Retinal pigment epithelial cell (primary cell): Measurements from ENCODE around the gene TNFSF4.

Experiments used
- DNase-seq: peaks from one replicate; pipeline ENCODE4 v3.0.0-alpha.2; 2010; ENCODE audit warnings: low read depth
- H3K4me3 ChIP-seq: 2 replicates; pipeline ENCODE4 v1.5.1; 2011; ENCODE audit warnings: mild to moderate bottlenecking, low read length, control low read depth, moderate library complexity
- TF ChIP-seq, protein P1 (sequence below): conservative IDR thresholded peaks from 2 replicates; pipeline ENCODE4 v1.5.1; 2011; ENCODE audit warnings: low read depth, low read length, control low read depth, inconsistent platforms

TNFSF4 gene, protein sequence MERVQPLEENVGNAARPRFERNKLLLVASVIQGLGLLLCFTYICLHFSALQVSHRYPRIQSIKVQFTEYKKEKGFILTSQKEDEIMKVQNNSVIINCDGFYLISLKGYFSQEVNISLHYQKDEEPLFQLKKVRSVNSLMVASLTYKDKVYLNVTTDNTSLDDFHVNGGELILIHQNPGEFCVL

DNA sequence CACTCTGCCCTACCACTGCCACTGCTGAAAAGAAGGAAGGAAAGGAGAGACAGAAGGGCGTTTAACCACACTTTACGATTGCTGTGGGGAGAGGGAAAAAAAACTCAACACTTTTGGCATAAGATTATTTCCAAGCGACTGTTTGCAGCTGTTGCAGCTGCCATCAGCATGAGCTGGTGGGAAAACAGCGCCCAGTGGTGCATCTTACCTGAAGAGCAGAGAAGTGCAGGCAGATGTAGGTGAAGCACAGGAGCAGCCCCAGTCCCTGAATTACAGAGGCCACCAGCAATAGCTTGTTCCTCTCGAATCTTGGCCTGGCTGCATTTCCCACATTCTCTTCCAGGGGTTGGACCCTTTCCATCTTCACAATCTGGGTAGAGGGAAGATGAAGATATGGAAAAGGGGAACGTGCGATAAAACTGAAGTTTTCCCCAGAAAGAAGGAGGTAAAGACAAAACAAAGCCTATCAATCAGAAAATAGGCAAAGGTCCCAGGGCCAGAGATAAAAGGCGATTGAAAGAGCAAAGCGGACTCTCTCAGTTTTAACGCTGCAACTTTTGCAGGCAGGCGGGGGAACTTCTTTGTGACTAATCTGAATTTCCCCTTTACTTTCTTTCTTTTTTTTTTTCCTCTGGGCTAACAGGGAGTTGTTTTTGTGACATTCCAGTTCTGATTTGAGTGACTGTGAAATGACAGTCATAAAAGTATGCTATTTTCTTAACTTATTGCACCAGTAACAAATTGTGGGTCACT lies at the start of gene TNFSF4:
TNFSF4 (minus strand) TSS at position 516 of the 753 bp plus-strand sequence; CDS start at position 361, 155 bp downstream.
- no peak within 1 kb of the TSS for H3K4me3 ChIP-seq
- no peak for DNase-seq
- TF ChIP-seq, protein P1, sequence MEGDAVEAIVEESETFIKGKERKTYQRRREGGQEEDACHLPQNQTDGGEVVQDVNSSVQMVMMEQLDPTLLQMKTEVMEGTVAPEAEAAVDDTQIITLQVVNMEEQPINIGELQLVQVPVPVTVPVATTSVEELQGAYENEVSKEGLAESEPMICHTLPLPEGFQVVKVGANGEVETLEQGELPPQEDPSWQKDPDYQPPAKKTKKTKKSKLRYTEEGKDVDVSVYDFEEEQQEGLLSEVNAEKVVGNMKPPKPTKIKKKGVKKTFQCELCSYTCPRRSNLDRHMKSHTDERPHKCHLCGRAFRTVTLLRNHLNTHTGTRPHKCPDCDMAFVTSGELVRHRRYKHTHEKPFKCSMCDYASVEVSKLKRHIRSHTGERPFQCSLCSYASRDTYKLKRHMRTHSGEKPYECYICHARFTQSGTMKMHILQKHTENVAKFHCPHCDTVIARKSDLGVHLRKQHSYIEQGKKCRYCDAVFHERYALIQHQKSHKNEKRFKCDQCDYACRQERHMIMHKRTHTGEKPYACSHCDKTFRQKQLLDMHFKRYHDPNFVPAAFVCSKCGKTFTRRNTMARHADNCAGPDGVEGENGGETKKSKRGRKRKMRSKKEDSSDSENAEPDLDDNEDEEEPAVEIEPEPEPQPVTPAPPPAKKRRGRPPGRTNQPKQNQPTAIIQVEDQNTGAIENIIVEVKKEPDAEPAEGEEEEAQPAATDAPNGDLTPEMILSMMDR = no peak

DNA sequence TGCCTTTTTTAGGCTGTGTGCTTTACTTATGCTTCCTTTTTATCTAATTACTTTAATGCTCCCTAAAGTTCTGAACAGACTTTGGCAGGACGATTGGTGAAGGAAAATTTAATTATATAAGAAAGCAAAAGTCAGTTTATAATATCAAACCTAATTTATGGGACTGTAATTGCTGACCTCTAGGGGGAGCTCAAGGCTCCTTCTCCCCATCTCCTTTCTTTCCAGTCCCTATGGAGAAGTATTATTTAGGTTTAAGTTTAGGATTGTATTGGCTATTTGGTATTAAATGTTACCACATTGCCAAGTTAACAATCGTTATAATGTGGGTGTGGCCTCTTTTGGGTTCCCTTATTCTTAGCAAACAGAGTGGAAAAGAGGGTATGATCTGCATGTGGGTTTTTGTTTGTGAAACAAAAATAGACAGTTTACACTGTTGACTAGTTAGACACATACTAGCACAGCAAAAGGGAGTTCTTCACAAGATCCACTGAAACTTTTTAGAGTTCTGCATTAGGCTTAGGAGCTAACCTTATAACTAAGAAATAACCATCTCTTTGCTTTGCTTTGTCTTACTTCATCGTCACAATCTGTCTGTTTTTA lies 48.2 kb upstream of the TNFSF4 start:
- TF ChIP-seq, protein P1 = peak; percentile 84
- H3K4me3 ChIP-seq = no peak overlapping the region
- no peak for DNase-seq

DNA sequence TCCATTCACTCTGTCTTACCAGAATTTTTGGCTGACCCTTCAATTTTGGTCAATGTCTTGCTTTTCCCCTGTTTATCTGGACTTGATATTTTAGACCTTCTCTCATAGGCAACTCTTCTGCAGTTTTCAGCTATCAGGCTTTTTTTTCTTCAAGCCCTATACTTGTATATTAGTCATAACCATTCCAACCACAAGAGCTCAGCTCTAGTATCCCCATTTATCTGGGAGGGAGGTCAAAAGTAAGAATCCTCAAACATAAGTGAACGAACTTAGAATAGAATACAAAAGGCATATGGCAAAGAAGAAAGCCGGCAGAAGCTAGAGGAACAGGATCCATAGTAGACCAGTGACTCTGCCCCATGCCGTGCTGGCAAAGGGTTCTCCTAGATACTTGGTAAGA lies 45.9 kb upstream of the TNFSF4 start:
- no peak for DNase-seq
- TF ChIP-seq, protein P1 = no peak
- H3K4me3 ChIP-seq = no peak overlapping the region

DNA sequence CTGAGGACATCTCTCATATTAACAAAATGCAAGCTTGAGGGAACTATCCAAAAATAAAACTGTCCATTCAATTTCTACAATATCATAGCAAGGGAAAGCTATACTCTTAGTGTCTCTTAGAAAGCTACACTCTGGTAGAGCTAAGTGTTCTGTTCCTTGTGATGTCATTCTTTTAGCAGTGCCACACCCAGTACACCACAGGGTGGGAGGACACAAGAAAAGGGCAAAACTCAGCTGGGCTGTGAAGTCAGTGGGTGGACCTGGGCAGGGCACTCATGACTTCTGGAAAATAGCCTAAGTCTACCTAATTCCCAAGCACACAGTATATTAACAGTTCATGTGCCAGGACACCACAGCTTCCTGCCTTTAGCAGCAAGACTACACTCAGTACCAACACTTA lies 42.2 kb upstream of the TNFSF4 start:
- no peak overlapping the region for H3K4me3 ChIP-seq
- TF ChIP-seq, protein P1 = no peak
- DNase-seq = no peak

DNA sequence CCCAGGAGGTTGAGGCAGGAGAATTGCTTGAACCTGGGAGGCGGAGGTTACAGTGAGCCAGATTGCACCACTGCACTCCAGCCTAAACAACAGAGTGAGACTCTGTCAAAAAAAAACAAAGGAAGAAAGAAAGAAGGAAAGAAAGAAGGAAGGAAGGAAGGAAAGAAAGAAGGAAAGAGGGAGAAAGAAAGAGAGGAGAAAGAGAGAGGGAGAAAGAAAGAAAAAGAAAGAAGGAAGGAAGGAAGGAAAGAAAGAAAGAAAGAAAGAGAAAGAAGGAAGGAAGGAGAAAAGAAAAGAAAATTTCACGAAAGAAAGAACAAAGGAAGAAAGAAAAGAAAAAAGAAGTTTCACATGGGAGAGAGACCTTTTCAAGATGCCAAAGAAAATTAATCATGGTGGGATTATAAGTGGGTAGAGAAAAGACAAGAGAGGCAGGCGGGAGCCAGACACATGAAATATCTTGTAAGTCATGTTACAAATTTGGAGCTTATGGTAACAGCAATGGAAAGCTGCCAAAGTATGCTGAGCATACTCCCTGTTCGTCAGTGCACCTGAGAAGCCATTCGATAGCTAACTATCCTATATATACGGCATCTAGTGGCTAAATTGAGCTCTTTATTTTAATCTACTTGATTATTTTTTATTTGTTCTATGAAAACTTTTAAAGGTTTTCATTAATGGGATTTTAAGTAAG lies 41.3 kb upstream of the TNFSF4 start:
- H3K4me3 ChIP-seq = no peak overlapping the region
- TF ChIP-seq, protein P1 = no peak
- DNase-seq = no peak

DNA sequence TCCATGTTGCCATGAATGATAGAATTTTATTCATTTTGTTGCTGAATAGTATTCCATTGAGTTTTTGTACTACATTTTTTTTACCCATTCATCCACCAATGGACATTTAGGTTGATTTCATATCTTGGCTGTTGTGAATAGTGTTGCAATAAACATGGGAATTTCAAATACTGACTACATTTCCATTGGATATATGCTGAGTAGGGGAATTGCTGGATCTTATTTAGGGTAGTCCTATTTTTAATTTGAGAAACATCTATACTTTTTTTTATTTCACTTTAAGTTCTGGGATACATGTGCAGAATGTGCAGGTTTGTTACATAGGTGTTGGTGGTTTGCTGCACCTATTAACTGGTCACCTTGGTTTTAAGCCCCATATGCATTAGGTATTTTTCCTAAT lies 38.8 kb upstream of the TNFSF4 start:
- no peak for DNase-seq
- TF ChIP-seq, protein P1 = no peak

More for the DNA sequence above, 38.8 kb upstream of the TNFSF4 start:
- H3K4me3 ChIP-seq = no peak overlapping the region
